HK-2 (cell line): ENCODE results near the gene CDH20.
A peak's percentile ranks its signal among the peaks of the same experiment; 100 is the strongest.

Source experiments
- DNase-seq: peaks from one replicate; pipeline ENCODE4 v3.0.0-alpha.2; 2018; ENCODE audit not compliant: unreplicated experiment

Gene CDH20

DNA sequence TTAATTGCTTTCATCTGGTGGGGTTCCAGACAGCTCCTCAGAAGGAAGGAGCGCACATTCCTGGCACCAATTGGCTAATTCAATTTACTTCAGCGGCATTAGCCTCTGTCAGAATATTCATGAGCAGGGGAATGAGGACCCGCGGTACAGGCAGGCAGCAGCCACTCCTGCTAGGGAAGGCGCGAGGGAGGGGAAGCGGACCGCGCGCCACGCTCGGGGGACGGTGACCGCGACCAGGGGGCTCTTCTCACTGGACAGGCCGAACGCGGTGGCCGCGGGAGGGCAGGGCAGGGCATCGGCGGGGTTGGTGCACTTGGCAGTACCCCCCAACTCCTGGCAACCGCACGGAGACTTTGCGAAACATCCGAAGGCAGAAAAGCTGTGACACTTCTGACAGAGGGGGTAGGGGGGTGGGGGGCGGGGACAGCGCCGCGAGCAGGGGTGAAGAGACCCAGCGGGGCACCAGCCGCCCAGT is at the start of gene CDH20:
Gene CDH20, plus strand, starts transcription at position 160 of the 475 bp plus-strand sequence.
- no peak for DNase-seq

DNA sequence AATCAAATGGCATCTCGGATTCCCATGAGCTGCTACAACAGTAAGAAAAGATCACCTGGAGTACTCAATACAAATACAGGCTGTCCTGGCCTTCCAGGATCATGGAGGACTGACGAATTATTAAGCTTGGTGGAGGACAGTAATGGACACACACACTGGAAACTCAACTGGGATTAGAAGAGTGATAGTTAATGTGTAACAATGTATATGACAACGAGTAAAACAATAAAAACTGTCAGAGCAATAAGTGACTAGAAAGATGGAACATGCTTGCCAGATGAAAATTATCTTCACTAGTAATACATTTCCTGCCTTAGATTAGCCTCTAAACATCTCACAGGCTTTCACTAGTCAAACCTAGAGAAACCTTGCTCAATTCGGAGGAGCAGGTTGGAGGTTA is 49.2 kb upstream of the CDH20 start:
- no peak for DNase-seq

DNA sequence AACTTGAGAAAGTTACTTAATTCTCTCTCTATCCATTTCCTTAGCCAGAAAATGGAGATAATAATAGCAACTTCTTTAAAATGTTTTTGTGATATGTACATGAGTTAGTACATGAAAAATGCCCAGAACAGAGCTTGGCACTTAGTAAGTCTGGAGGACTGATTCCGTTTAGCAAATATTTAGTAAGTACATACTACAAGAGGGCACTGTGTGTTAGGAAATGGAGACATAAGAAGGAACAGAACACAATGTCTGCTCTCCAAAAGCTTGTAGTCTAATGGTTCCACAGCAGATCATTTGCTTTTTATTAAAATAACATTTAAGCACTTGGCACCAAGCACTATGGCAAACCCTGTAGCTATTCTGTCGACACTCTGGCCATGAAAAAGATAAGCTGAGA is 47.5 kb upstream of the CDH20 start:
- DNase-seq, result no peak

DNA sequence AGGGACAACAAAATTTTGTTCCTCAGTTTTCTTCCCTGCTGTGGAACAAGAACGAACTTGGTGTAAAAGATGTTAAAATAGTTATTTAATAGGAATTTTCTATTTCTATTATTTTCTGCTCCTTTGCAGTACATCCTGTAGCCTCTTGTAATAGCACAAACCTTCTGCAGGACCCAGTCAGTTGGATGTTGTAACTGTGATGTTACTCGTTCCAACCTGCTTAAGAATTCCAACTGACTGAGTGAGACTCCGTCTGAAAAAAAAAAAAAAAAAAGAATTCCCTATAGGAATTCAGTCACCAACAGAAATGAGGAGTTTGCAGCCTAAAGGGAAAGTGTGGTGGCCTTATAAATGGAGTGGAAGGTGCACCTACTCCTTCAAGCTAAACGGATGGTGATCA is 46.4 kb upstream of the CDH20 start:
- DNase-seq, result no peak

- no peak for DNase-seq
These were observed 42.6 kb upstream of the CDH20 start for GRCh38 chr18:61290616-61291015.

DNA sequence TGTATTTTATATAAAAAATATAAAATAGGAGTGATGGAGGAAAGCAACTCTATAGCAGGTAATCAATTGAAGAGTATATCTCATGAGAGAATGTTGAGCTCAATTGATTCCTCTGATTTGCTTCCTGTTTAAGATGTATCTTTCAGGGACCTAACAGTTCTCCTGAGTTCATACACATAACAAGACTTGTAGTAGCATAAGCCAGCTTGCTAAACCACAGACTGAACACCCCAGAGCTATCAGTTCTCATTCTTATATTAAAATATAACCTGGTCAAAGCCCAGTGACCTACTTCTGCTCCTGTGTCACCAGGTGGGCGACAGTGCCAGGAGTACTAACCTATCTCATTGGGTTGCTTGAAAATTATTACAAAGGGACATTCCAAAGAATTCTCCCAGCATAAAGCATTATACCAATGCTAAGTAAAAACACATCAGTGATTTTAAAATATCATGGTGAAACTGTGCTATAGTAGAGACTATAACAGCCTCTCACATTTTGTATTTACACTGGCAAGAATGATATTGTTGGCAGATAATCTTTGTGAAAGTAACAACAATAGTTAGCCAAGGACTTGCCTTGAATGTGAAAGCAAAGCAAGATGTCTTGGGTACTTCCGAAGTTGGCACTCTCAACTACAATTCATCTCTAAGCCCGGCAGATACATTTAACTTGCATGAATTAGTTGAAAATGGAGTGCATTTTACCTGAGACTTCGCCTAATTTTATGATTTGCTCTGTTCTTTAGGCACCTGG is 40.8 kb upstream of the CDH20 start:
- no peak for DNase-seq

- DNase-seq, result no peak
These were observed 38.1 kb upstream of the CDH20 start for GRCh38 chr18:61295153-61295552.

DNA sequence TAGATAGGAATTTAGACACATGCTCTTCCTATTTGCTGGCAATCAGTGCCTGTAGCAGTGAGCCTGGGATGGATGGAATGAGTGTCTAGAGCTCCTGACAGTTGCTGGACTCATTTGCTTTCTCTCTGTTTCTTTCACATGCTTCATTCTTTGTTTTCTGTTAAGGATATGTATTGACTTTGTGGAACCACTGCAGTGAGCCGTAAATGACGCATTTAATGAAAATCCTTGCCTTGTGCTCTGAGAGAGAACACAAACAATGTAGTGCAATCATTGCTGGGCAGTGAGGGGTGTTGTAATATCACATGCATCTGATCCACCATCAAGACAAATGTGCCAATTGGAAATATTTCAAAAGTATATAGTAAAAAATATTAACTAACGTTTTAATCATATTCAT is 25.2 kb upstream of the CDH20 start:
- no peak for DNase-seq

GRCh38 chr18:61308795-61309393 is 24.3 kb upstream of the CDH20 start:
- DNase-seq, result no peak

- DNase-seq, result peak; percentile 52
These were observed 10.9 kb upstream of the CDH20 start for GRCh38 chr18:61322265-61322873.

DNA sequence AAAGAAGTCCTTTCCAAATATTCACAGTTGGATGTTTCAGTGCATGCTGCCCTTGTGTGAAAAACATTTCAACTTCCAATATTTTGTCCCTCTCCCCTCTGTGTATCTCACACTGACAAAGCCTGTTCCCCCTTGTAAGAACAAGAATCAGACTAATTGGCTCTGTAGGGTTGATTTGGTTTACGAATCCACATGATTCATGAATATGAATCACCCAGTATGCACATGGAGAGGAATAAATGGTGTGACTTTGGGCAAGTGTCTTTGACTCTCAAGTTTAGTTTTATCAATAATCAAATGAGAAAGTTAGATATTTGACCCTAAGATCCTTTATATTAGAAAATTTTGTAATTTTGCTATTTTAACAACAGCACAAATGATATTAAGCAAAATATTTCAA is 9.3 kb upstream of the CDH20 start:
- no peak for DNase-seq

DNA sequence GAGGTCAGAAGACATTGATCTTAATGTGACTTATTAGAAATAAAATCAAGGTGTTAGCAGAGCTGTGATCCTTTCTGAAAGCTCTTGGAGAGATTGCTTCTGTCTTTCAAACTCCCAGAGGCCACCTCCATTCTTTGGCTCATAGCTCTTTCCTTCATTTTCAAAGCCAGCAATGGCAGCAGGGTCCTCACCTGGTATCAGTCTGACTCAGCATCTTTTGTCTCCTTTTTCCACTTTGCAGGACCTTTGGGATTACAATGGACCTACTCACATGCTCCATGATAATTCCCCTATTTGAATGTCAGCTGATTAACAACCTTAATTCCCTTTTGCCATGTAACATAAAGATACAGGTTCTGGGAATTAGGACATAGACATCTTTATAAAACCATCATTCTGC is 6.8 kb upstream of the CDH20 start:
- DNase-seq, result no peak

- DNase-seq, result no peak
These were observed 3.8 kb upstream of the CDH20 start for GRCh38 chr18:61329398-61329797.

DNA sequence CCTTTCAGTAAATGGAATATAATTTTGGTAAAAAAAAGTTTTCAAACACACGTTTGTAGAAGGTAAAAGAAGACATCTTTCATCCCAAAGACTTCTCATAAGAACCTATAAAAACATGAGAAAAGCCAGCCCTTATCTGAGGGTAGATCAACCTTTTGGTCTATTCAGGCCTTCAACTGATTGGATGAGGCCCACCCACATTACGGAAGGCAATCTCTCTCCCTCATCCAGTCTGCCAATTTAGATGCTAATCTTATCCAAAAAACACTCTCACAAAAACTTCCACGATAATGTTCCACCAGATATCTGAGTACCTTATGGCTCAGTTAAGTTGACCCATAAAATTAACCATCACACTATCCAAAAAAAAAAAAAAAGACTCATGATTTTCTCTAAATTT is 2.2 kb upstream of the CDH20 start:
- DNase-seq, result no peak

GRCh38 chr18:61333746-61334490 is 688 bp downstream of the CDH20 start:
- no peak for DNase-seq

- no peak for DNase-seq
These were observed 1.2 kb downstream of the CDH20 start for GRCh38 chr18:61334491-61334850.

GRCh38 chr18:61334951-61335683 is 1.9 kb downstream of the CDH20 start:
- no peak for DNase-seq

GRCh38 chr18:61335684-61336555 is 2.7 kb downstream of the CDH20 start:
- no peak for DNase-seq

DNA sequence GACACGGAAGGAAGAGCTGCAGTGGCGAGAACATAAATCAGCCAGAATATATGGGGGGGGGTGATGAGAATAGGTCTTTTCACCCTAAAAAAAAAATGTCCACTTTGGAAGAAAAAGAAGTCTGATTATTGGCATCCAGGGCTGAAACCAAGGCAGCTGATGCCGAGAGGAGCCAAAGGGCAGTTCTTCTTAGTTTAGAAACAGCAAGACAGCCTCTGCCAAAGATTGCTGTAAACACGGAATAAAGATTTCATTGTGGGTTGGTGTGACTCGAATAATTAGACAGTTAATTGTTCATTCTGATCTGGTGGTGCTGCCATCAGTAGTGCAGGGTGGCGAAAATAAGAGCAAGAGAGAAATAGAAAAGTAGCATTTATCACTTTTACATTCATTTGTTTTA is 3.5 kb downstream of the CDH20 start:
- no peak for DNase-seq

GRCh38 chr18:61337527-61337926 is 4.3 kb downstream of the CDH20 start:
- no peak for DNase-seq

- DNase-seq, result no peak
These were observed 6.9 kb downstream of the CDH20 start for GRCh38 chr18:61340148-61340547.
